Activated CD4-positive, alpha-beta T cell treated with anti-CD3 and anti-CD28 coated beads for 24 hours (primary cell): ENCODE results near the gene TRIP6.
A peak's percentile ranks its signal among the peaks of the same experiment; 100 is the strongest.

Experiments
- DNase-seq, 2 donors: peaks; one replicate each; pipeline ENCODE4 v3.0.0-alpha.2; 2020; ENCODE audit warnings: low read depth in 2 of 2

The TRIP6 gene

GRCh38 chr7:100873599-100874299, 6.6 kb downstream of the TRIP6 start:
- DNase-seq, result no peak

- DNase-seq, result no peak
Observed at GRCh38 chr7:100874300-100874576, 7.1 kb downstream of the TRIP6 start.

- peak; percentile 97 to 99 for DNase-seq
Observed at GRCh38 chr7:100874577-100875355, 7.6 kb downstream of the TRIP6 start, which contains the start of gene SRRT. SRRT (plus strand) TSS chr7:100875103; CDS start chr7:100875591, 488 bp downstream.

GRCh38 chr7:100875356-100875751, 8.2 kb downstream of the TRIP6 start:
- DNase-seq, result no peak

GRCh38 chr7:100878013-100878412, 10.8 kb downstream of the TRIP6 start:
- DNase-seq, result no peak

- DNase-seq, result no peak
Observed at GRCh38 chr7:100878685-100879084, 11.5 kb downstream of the TRIP6 start.

- no peak for DNase-seq
Observed at GRCh38 chr7:100879685-100880261, 12.6 kb downstream of the TRIP6 start.

GRCh38 chr7:100880645-100881044, 13.5 kb downstream of the TRIP6 start:
- DNase-seq, result no peak

- DNase-seq, result no peak
Observed at GRCh38 chr7:100881136-100881535, 13.9 kb downstream of the TRIP6 start.

- no peak for DNase-seq
Observed at GRCh38 chr7:100882201-100882600, 15.0 kb downstream of the TRIP6 start.

- no peak for DNase-seq
Observed at GRCh38 chr7:100882785-100883526, 15.8 kb downstream of the TRIP6 start.

GRCh38 chr7:100884736-100885439, 17.7 kb downstream of the TRIP6 start:
- DNase-seq, result no peak

GRCh38 chr7:100885440-100886141, 18.4 kb downstream of the TRIP6 start:
- no peak for DNase-seq

- DNase-seq, result no peak
Observed at GRCh38 chr7:100886142-100886935, 19.2 kb downstream of the TRIP6 start.

- no peak for DNase-seq
Observed at GRCh38 chr7:100886936-100887515, 19.8 kb downstream of the TRIP6 start.

GRCh38 chr7:100887516-100888290, 20.5 kb downstream of the TRIP6 start:
- no peak for DNase-seq

- DNase-seq, result no peak
Observed at GRCh38 chr7:100888291-100888987, 21.3 kb downstream of the TRIP6 start.

GRCh38 chr7:100888988-100889750, 22.0 kb downstream of the TRIP6 start, which contains the start of gene UFSP1:
UFSP1 (minus strand) TSS chr7:100889715; CDS start chr7:100889271, 444 bp downstream.
- no peak for DNase-seq
